GM12878 (cell line): ENCODE measurements around the gene C9orf153. TPM values are rescaled to one million over a fixed set of nuclear protein-coding genes. Genes with fewer than 3 reads are reported as not detected.

Experiments
- ATAC-seq: fragments of 200-7000 bp; cut with Tn5 transposase; 3 replicates; pipeline ENCODE4 v1.9.1; 2020; ENCODE audit warnings: mild to moderate bottlenecking, moderate library complexity
- BruUV-seq: library from RNA; stranded (reverse); fragments of 400-500 nt; replicated peaks from 2 replicates; lab custom pipeline; 2021; lab: Mats Ljungman, UMichigan
- CTCF ChIA-PET: fragments of 300-600 bp; sonication (Branson Sonifier 250); formaldehyde crosslinking; extraction: SDS; loops from one replicate; lab custom pipeline; 2021; ENCODE audit warnings: inconsistent platforms; lab: Yijun Ruan, JAX
- POLR2A ChIA-PET: fragments of 350-600 bp; formaldehyde crosslinking; extraction: SDS; loops from one replicate; lab custom pipeline; 2021; ENCODE audit warnings: inconsistent platforms; lab: Charles Lee
- RAD21 ChIA-PET: fragments of 300-600 bp; sonication (Branson Sonifier 250); formaldehyde crosslinking; loops from one replicate; lab custom pipeline; 2023; ENCODE audit warnings: antibody characterized with exemption; ENCODE audit not compliant: unreplicated experiment; lab: Charles Lee
- SMC1A ChIA-PET: fragments of 300-600 bp; sonication (Branson Sonifier 250); formaldehyde crosslinking; loops from one replicate; lab custom pipeline; 2023; ENCODE audit not compliant: unreplicated experiment, uncharacterized antibody; lab: Charles Lee
- DNase-seq: peaks from one replicate; pipeline ENCODE4 v3.0.0-alpha.2; 2011; ENCODE audit warnings: low read depth, low spot score
- FAIRE-seq: peaks from 3 replicates; lab custom pipeline; 2011; peaks lifted over from hg19 to GRCh38; lab: Jason Lieb, UNC
- H2AFZ ChIP-seq: 2 replicates; pipeline ENCODE4 v1.6.0; 2011; ENCODE audit warnings: low read depth, low read length, control low read depth; ENCODE audit not compliant: control insufficient read depth
- H3K27ac ChIP-seq: 2 replicates; pipeline ENCODE4 v1.5.1; 2011; ENCODE audit warnings: control low read depth; ENCODE audit not compliant: control insufficient read depth, insufficient read depth
- H3K27me3 ChIP-seq, 2 experiments: replicated peaks in 1 of 2; 2 replicates each; pipeline versions ENCODE4 v1.6.0 to v1.6.1; 2011; ENCODE audit warnings: low read length in 1 of 2; ENCODE audit not compliant: control insufficient read depth in 2 of 2, insufficient read depth in 2 of 2
- H3K36me3 ChIP-seq, 2 experiments: 2 replicates each; pipeline ENCODE4 v1.5.1; 2011; ENCODE audit warnings: low read length in 1 of 2; ENCODE audit not compliant: control insufficient read depth in 2 of 2, insufficient read depth in 2 of 2
- H3K4me1 ChIP-seq: 2 replicates; pipeline ENCODE4 v1.6.1; 2011; ENCODE audit warnings: mild to moderate bottlenecking, low read length, moderate library complexity, mixed read lengths; ENCODE audit not compliant: control insufficient read depth, insufficient read depth
- H3K4me2 ChIP-seq: 2 replicates; pipeline ENCODE4 v1.6.0; 2011; ENCODE audit warnings: control low read depth; ENCODE audit not compliant: control insufficient read depth, insufficient read depth
- H3K4me3 ChIP-seq: fragments of 200-600 bp; sonication (generic); 2 replicates; pipeline ENCODE4 v1.5.1; 2016
- H3K79me2 ChIP-seq: 2 replicates; pipeline ENCODE4 v1.6.0; 2011; ENCODE audit warnings: low read length; ENCODE audit not compliant: control insufficient read depth, insufficient read depth
- H3K9ac ChIP-seq: 2 replicates; pipeline ENCODE4 v1.8.0; 2011; ENCODE audit warnings: low read length, control low read depth, mixed read lengths; ENCODE audit not compliant: control insufficient read depth, insufficient read depth
- H3K9me3 ChIP-seq: replicated peaks from 3 replicates; pipeline ENCODE4 v1.5.1; 2011; ENCODE audit warnings: mild to moderate bottlenecking, low read length; ENCODE audit not compliant: control insufficient read depth, insufficient read depth
- H4K20me1 ChIP-seq: 2 replicates; pipeline ENCODE4 v1.6.0; 2011; ENCODE audit not compliant: control insufficient read depth, insufficient read depth
- ATF7 ChIP-seq: fragments of 450-650 bp; IDR thresholded peaks from 2 replicates; pipeline ENCODE4 v1.6.1; 2016; ENCODE audit warnings: low read depth, mild to moderate bottlenecking
- CHD1 ChIP-seq: IDR thresholded peaks from 2 replicates; pipeline ENCODE4 v1.6.1; 2012; ENCODE audit warnings: low read depth, low read length, improper control_type of control experiment
- CREM ChIP-seq: IDR thresholded peaks from 2 replicates; pipeline ENCODE4 v1.6.1; 2014; ENCODE audit warnings: antibody characterized with exemption, low read depth
- ETV6 ChIP-seq, 2 experiments: fragments of 450-650 bp in 1 of 2; IDR thresholded peaks in 1 of 2; conservative IDR thresholded peaks in 1 of 2; 2 replicates each; pipeline ENCODE4 v1.6.1; 2014; ENCODE audit warnings: antibody characterized with exemption in 1 of 2, borderline replicate concordance in 1 of 2, low read depth in 1 of 2, mild to moderate bottlenecking in 1 of 2, moderate library complexity in 1 of 2
- GABPA ChIP-seq: IDR thresholded peaks from 2 replicates; pipeline ENCODE4 v1.6.1; 2014; ENCODE audit warnings: antibody characterized with exemption, low read depth, mild to moderate bottlenecking, inconsistent platforms
- IKZF1 ChIP-seq: fragments of 450-650 bp; conservative IDR thresholded peaks from 2 replicates; pipeline ENCODE4 v1.6.1; 2017; ENCODE audit warnings: antibody characterized with exemption, mild to moderate bottlenecking
- IKZF2 ChIP-seq, 2 experiments: fragments of 450-650 bp; IDR thresholded peaks; 2 replicates each; pipeline ENCODE4 v1.6.1; 2017; ENCODE audit warnings: mild to moderate bottlenecking in 2 of 2, moderate library complexity in 2 of 2
- JUNB ChIP-seq: IDR thresholded peaks from 2 replicates; pipeline ENCODE4 v1.6.1; 2016; ENCODE audit warnings: antibody characterized with exemption, mild to moderate bottlenecking
- MTA2 ChIP-seq: fragments of 450-650 bp; IDR thresholded peaks from 2 replicates; pipeline ENCODE4 v1.6.1; 2016; ENCODE audit warnings: low read depth, mild to moderate bottlenecking, moderate library complexity
- NFIC ChIP-seq: IDR thresholded peaks from 2 replicates; pipeline ENCODE4 v1.6.1; 2012; ENCODE audit warnings: low read depth, mild to moderate bottlenecking, inconsistent platforms, low read length, moderate library complexity
- RELA ChIP-seq: fragments of 450-650 bp; IDR thresholded peaks from 2 replicates; pipeline ENCODE4 v1.8.0; 2014; ENCODE audit warnings: borderline replicate concordance; ENCODE audit not compliant: partially characterized antibody
- SPI1 ChIP-seq: IDR thresholded peaks from 2 replicates; pipeline ENCODE4 v1.6.1; 2011; ENCODE audit warnings: low read depth, mild to moderate bottlenecking, low read length, moderate library complexity, borderline replicate concordance; ENCODE audit not compliant: insufficient read depth
- WGBS: methylation state at CpG from one replicate; pipeline ENCODE4 v1.1.6; 2016; ENCODE audit warnings: low lambda C conversion rate; ENCODE audit not compliant: insufficient replicate concordance, insufficient coverage; ENCODE audit errors: missing lambda C conversion rate; 5-methylcytosine and 5-hydroxymethylcytosine counted together
- in situ Hi-C: fragments of 300-500 bp; cut with MboI; formaldehyde crosslinking; loops from 9 replicates; pipeline ENCODE4 v1.14.3; 2018; ENCODE audit warnings: mixed read lengths
- intact Hi-C: fragments of 100-400 bp; cut with micrococcal nuclease; formaldehyde crosslinking; loops from one replicate; pipeline ENCODE4 v1.14.2; 2022; ENCODE audit not compliant: unreplicated experiment
- polyA plus RNA-seq, 11 experiments: library from polyadenylated mRNA; depleted of rRNA in 4 of 11; unstranded in 6 of 11; stranded (reverse) in 5 of 11; fragments of >200 nt; fragmentation: Nextera tagmentation in 4 of 11; fragmentation: Illumina TruSeq in 1 of 11; extraction: Ambion mirVana in 4 of 11; extraction: Trizol in 1 of 11; gene quantifications; 1 replicate in 1 of 11; 2 replicates in 10 of 11; pipeline versions ENCODE4 v1.2.1 to v1.2.3, GENCODE V29; 2011 to 2016; ENCODE audit warnings: inconsistent platforms in 2 of 11, missing spikeins in 2 of 11, low read depth in 1 of 11
- total RNA-seq, 4 experiments: library from RNA; depleted of rRNA in 3 of 4; stranded (reverse); fragments of >200 nt in 3 of 4; fragmentation: Illumina TruSeq in 1 of 4; extraction: Trizol in 1 of 4; gene quantifications; 2 replicates each; pipeline versions ENCODE4 v1.2.1 to v1.2.3, GENCODE V29; 2013 to 2021
- TF ChIP-seq, protein P1 (sequence below): IDR thresholded peaks from 2 replicates; pipeline ENCODE4 v1.6.1; 2011; ENCODE audit warnings: low read depth, low read length, improper control_type of control experiment, borderline replicate concordance
- TF ChIP-seq, protein P2 (sequence below): fragments of 450-650 bp; IDR thresholded peaks from 2 replicates; pipeline ENCODE4 v1.6.1; 2016; ENCODE audit warnings: mild to moderate bottlenecking

C9orf153 gene
- total and polyA plus RNA-seq, 10 of the 15 experiments (the other 5 are each of a cell fraction or from before 2014, with no cell fraction given), result 0.03 to 1.2 (median 0.18) TPM; not detected in 1

DNA sequence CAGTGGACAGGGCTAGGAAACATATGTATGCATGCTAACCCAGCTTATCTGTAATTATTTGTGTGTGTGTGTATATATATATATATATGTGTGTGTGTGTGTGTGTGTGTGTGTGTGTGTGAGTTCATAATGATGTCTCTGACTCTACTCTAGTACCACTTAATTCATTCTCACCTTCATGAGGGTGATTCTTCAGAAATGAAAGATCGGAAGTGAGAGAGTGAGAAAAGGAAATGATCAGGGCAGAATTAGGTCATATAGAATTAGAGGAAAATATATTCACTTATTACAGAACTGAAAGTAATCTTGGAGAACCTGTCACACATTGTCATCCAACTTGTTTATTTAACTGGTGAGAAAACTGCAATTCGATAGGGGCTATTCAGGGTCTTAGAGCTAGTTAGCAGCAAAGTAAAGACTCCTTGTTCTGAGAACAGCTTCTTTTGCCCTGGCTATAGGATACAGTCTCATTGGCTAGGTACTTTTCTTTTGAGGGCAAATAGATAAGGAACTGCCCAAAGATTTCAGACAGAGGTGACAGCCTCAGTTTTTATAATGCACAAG, 58.8 kb downstream of the C9orf153 start:
- no peak overlapping the region for H3K27ac ChIP-seq
- ChIA-PET SMC1A (interaction anchor here (0.9 to 3.9 kb wide), 7 partner anchors 32 to 234 kb away, joined by 3 to 35 read pairs (median 7); no protein-coding TSS in a partner anchor), CTCF (interaction anchor here (0.5 to 4.8 kb wide), 11 partner anchors 13 to 1231 kb away, joined by 3 to 49 read pairs (median 4); no protein-coding TSS in a partner anchor), RAD21 (interaction anchor here (0.5 to 4.7 kb wide), 4 partner anchors 46 to 140 kb away, joined by 3 to 31 read pairs (median 8); no protein-coding TSS in a partner anchor), POLR2A (no interaction called here)
- H3K36me3 ChIP-seq, result no peaks in the 10 kb centered on the region
- peak; percentile 39 for TF ChIP-seq JUNB
- peak; percentile 42; the same call in 1 of the 2 replicates for TF ChIP-seq SPI1
- TF ChIP-seq GABPA, result peak; percentile 37; the same call in 1 of the 2 replicates
- TF ChIP-seq IKZF1, result 0 out of 2 replicates have a peak, but pooled peaks have one; percentile 20
- peak; percentile 26; the same call in 1 of the 2 replicates for TF ChIP-seq NFIC
- TF ChIP-seq, protein P1, sequence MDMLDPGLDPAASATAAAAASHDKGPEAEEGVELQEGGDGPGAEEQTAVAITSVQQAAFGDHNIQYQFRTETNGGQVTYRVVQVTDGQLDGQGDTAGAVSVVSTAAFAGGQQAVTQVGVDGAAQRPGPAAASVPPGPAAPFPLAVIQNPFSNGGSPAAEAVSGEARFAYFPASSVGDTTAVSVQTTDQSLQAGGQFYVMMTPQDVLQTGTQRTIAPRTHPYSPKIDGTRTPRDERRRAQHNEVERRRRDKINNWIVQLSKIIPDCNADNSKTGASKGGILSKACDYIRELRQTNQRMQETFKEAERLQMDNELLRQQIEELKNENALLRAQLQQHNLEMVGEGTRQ, result no peak
- TF ChIP-seq RELA, result no peak
- TF ChIP-seq MTA2, result peak; percentile 64
- TF ChIP-seq IKZF2 (IDR thresholded peaks at IDR 0.05), result peak; percentile 31; a peak in 2 of 4 replicates
- TF ChIP-seq, protein P2, sequence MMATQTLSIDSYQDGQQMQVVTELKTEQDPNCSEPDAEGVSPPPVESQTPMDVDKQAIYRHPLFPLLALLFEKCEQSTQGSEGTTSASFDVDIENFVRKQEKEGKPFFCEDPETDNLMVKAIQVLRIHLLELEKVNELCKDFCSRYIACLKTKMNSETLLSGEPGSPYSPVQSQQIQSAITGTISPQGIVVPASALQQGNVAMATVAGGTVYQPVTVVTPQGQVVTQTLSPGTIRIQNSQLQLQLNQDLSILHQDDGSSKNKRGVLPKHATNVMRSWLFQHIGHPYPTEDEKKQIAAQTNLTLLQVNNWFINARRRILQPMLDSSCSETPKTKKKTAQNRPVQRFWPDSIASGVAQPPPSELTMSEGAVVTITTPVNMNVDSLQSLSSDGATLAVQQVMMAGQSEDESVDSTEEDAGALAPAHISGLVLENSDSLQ, result peak; percentile 42; the same call in 1 of the 2 replicates
- TF ChIP-seq ATF7, result peak; percentile 85
- TF ChIP-seq CREM, result peak; percentile 16; the same call in 1 of the 2 replicates
- no peak for TF ChIP-seq CHD1
- peak in 1 of 2 experiments; percentile 67; a peak in 1 of 4 replicates for TF ChIP-seq ETV6 (conservative IDR thresholded peaks at IDR 0.05 in 1 of 2, IDR thresholded peaks at IDR 0.05 in 1 of 2; ENCODE audit: borderline replicate concordance in 1 of 2, low read depth in 1 of 2)
- H4K20me1 ChIP-seq, result no peaks in the 10 kb centered on the region
- DNase-seq (peak; percentile 5), FAIRE-seq (no peak), ATAC-seq (peak; percentile 79)
- no peaks in the 10 kb centered on the region for H3K9me3 ChIP-seq
- H3K27me3 ChIP-seq, result no peaks in the 10 kb centered on the region
- no TSS peak for BruUV-seq
- intact Hi-C loops, result loop anchor here (5.0 kb wide), 3 partner anchors 77 to 383 kb away; partner anchors contain the start of gene TUT7
- H2AFZ ChIP-seq, result no peak overlapping the region
- no peak overlapping the region for H3K9ac ChIP-seq
- H3K4me2 ChIP-seq, result peak overlapping the region; percentile 48; the same call in 1 of the 2 replicates
- 2% methylated on average over 2 of the region's 2 CpGs for WGBS
- H3K79me2 ChIP-seq, result no peaks in the 10 kb centered on the region
- in situ Hi-C loops, result no loop called here
- no peak overlapping the region for H3K4me3 ChIP-seq
- H3K4me1 ChIP-seq, result no peaks in the 10 kb centered on the region; the same call in 1 of the 2 replicates
